DND-41 (cell line): ENCODE results near the gene MBD4.
"Not testable (repeated sequence)": the region's sequence is repeated elsewhere in the genome, so short reads cannot be mapped to it uniquely, and the experiment has no call there.

Experiments
- EZH2 ChIP-seq: IDR thresholded peaks from 3 replicates; pipeline ENCODE4 v1.6.1; 2012; ENCODE audit warnings: borderline replicate concordance, low read depth, mild to moderate bottlenecking, moderate library complexity, low read length, inconsistent platforms; ENCODE audit not compliant: severe bottlenecking
- TF ChIP-seq, protein P1 (sequence below): IDR thresholded peaks from 2 replicates; pipeline ENCODE4 v1.5.1; 2012; ENCODE audit warnings: borderline replicate concordance, low read length, moderate library complexity, mild to moderate bottlenecking; ENCODE audit not compliant: poor library complexity, severe bottlenecking; ENCODE audit errors: extremely low read depth

- TF ChIP-seq, protein P1, sequence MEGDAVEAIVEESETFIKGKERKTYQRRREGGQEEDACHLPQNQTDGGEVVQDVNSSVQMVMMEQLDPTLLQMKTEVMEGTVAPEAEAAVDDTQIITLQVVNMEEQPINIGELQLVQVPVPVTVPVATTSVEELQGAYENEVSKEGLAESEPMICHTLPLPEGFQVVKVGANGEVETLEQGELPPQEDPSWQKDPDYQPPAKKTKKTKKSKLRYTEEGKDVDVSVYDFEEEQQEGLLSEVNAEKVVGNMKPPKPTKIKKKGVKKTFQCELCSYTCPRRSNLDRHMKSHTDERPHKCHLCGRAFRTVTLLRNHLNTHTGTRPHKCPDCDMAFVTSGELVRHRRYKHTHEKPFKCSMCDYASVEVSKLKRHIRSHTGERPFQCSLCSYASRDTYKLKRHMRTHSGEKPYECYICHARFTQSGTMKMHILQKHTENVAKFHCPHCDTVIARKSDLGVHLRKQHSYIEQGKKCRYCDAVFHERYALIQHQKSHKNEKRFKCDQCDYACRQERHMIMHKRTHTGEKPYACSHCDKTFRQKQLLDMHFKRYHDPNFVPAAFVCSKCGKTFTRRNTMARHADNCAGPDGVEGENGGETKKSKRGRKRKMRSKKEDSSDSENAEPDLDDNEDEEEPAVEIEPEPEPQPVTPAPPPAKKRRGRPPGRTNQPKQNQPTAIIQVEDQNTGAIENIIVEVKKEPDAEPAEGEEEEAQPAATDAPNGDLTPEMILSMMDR: not testable (repeated sequence)
- TF ChIP-seq EZH2: not testable (repeated sequence)
These were observed 48.2 kb downstream of the MBD4 start for GRCh38 chr3:129391583-129391982.
